HepG2 (cell line): ENCODE measurements around the gene TMEM107. TPM values are rescaled to one million over a fixed set of nuclear protein-coding genes. Genes with fewer than 3 reads are reported as not detected.

Experiments used
- ATAC-seq: fragments of 200-7000 bp; cut with Tn5 transposase; 3 replicates; pipeline ENCODE4 v1.9.1; 2020; ENCODE audit warnings: mild to moderate bottlenecking, moderate library complexity
- BruUV-seq: library from RNA; stranded (reverse); fragments of 400-500 nt; replicated peaks from 2 replicates; lab custom pipeline; 2021; lab: Mats Ljungman, UMichigan
- CTCF ChIA-PET: fragments of 300-600 bp; formaldehyde crosslinking; extraction: SDS; loops from one replicate; lab custom pipeline; 2021; ENCODE audit warnings: low total read pairs, inconsistent platforms, low intra/inter-chr PET ratio; lab: Yijun Ruan, JAX
- POLR2A ChIA-PET: fragments of 350-600 bp; sonication (Branson Sonifier 250); formaldehyde crosslinking; loops from one replicate; lab custom pipeline; 2020; ENCODE audit warnings: antibody characterized with exemption, inconsistent platforms; lab: Yijun Ruan, JAX
- DNase-seq: peaks from one replicate; pipeline ENCODE4 v3.0.0-alpha.2; 2015; ENCODE audit warnings: low spot score
- FAIRE-seq: peaks from 3 replicates; lab custom pipeline; 2011; peaks lifted over from hg19 to GRCh38; lab: Jason Lieb, UNC
- H2AFZ ChIP-seq: one replicate; pipeline ENCODE4 v1.6.1; 2011; ENCODE audit warnings: low read length, inconsistent platforms
- H3K27ac ChIP-seq: fragments of 300-600 bp; 3 replicates; pipeline ENCODE4 v1.8.0; 2011; ENCODE audit warnings: mixed run types, mild to moderate bottlenecking, mixed read lengths, low read length, inconsistent platforms; ENCODE audit not compliant: insufficient read depth; ENCODE audit errors: extremely low read length
- H3K27me3 ChIP-seq, 2 experiments: fragments of 200-600 bp in 1 of 2; 2 replicates in 1 of 2; 3 replicates in 1 of 2; pipeline versions ENCODE4 v1.6.0 to v1.8.0; 2011; ENCODE audit warnings: low read length in 2 of 2, mild to moderate bottlenecking in 2 of 2, moderate library complexity in 2 of 2, inconsistent platforms in 1 of 2; ENCODE audit not compliant: insufficient read depth in 2 of 2, control insufficient read depth in 1 of 2
- H3K36me3 ChIP-seq, 2 experiments: fragments of 200-600 bp in 1 of 2; replicated peaks in 1 of 2; 2 replicates in 1 of 2; 3 replicates in 1 of 2; pipeline versions ENCODE4 v1.5.1 to v1.8.0; 2011; ENCODE audit warnings: low read length in 2 of 2, inconsistent platforms in 1 of 2; ENCODE audit not compliant: insufficient read depth in 2 of 2, control insufficient read depth in 1 of 2
- H3K4me1 ChIP-seq: 2 replicates; pipeline ENCODE4 v1.5.1; 2012; ENCODE audit warnings: low read length, inconsistent platforms; ENCODE audit not compliant: insufficient read depth
- H3K4me2 ChIP-seq: 2 replicates; pipeline ENCODE4 v1.6.0; 2011; ENCODE audit warnings: low read depth, low read length, inconsistent platforms
- H3K4me3 ChIP-seq, 3 experiments: fragments of 200-600 bp in 1 of 3; sonication (generic), shearing (Covaris generic) in 1 of 3; replicated peaks in 1 of 3; 2 replicates each; pipeline ENCODE4 v1.5.1; 2011 to 2016; ENCODE audit warnings: low read length in 3 of 3, inconsistent platforms in 2 of 3, low read depth in 2 of 3, mild to moderate bottlenecking in 2 of 3, control low read depth in 1 of 3, mixed read lengths in 1 of 3; ENCODE audit not compliant: insufficient read depth in 1 of 3
- H3K79me2 ChIP-seq: one replicate; pipeline ENCODE4 v1.6.1; 2011; ENCODE audit warnings: low read length, inconsistent platforms; ENCODE audit not compliant: insufficient read depth
- H3K9ac ChIP-seq: 2 replicates; pipeline ENCODE4 v1.6.0; 2011; ENCODE audit warnings: mild to moderate bottlenecking, low read depth, low read length, inconsistent platforms; ENCODE audit not compliant: insufficient read depth
- H3K9me3 ChIP-seq: 2 replicates; pipeline ENCODE4 v1.5.1; 2012; ENCODE audit warnings: mild to moderate bottlenecking, low read length
- H4K20me1 ChIP-seq: 2 replicates; pipeline ENCODE4 v1.6.0; 2011; ENCODE audit warnings: inconsistent platforms, mild to moderate bottlenecking, low read length, moderate library complexity; ENCODE audit not compliant: insufficient read depth
- ELF1 ChIP-seq: sonication (generic); formaldehyde crosslinking; IDR thresholded peaks from 2 replicates; pipeline ENCODE4 v1.4.0; 2020; ENCODE audit warnings: missing genetic modification reagents
- GATAD2A ChIP-seq: IDR thresholded peaks from 2 replicates; pipeline ENCODE4 v1.6.1; 2016
- HMGXB4 ChIP-seq, 2 experiments: sonication (generic) in 1 of 2; formaldehyde crosslinking in 1 of 2; IDR thresholded peaks; 2 replicates each; pipeline versions ENCODE4 v1.4.0 to v1.6.1; 2018 to 2020; ENCODE audit warnings: missing genetic modification reagents in 2 of 2, borderline replicate concordance in 1 of 2, low read depth in 1 of 2, mild to moderate bottlenecking in 1 of 2, missing biosample characterization in 1 of 2
- PATZ1 ChIP-seq: sonication (generic); formaldehyde crosslinking; IDR thresholded peaks from 2 replicates; pipeline ENCODE4 v1.4.0; 2020; ENCODE audit warnings: missing genetic modification reagents
- PHF8 ChIP-seq: sonication (generic); formaldehyde crosslinking; IDR thresholded peaks from 2 replicates; pipeline ENCODE4 v1.5.0; 2020; ENCODE audit warnings: missing genetic modification reagents
- RBM39 ChIP-seq: fragments of 200-400 bp; formaldehyde crosslinking; IDR thresholded peaks from one replicate; pipeline ENCODE4 v1.6.1; 2018; ENCODE audit warnings: antibody characterized with exemption, mild to moderate bottlenecking, low read depth, low read length; ENCODE audit not compliant: poor library complexity, severe bottlenecking
- TSC22D2 ChIP-seq: sonication (generic); formaldehyde crosslinking; IDR thresholded peaks from 2 replicates; pipeline ENCODE4 v1.5.1; 2020; ENCODE audit warnings: missing genetic modification reagents, mild to moderate bottlenecking, borderline replicate concordance
- ZNF124 ChIP-seq: sonication (generic); formaldehyde crosslinking; IDR thresholded peaks from 2 replicates; pipeline ENCODE4 v1.4.0; 2020; ENCODE audit warnings: missing genetic modification reagents
- ZNF296 ChIP-seq: sonication (generic); formaldehyde crosslinking; conservative IDR thresholded peaks from 2 replicates; pipeline ENCODE4 v1.5.0; 2020; ENCODE audit warnings: mild to moderate bottlenecking, missing genetic modification reagents
- ZNF33B ChIP-seq: sonication (generic); formaldehyde crosslinking; IDR thresholded peaks from 2 replicates; pipeline ENCODE4 v1.5.1; 2020; ENCODE audit warnings: mild to moderate bottlenecking, missing genetic modification reagents
- ZNF788 ChIP-seq: sonication (generic); formaldehyde crosslinking; IDR thresholded peaks from 2 replicates; pipeline ENCODE4 v1.5.0; 2020; ENCODE audit warnings: mild to moderate bottlenecking, missing genetic modification reagents, borderline replicate concordance
- ZNF792 ChIP-seq: IDR thresholded peaks from 2 replicates; pipeline ENCODE4 v1.6.1; 2016
- ZNF839 ChIP-seq: sonication (generic); formaldehyde crosslinking; IDR thresholded peaks from 2 replicates; pipeline ENCODE4 v1.4.0; 2020; ENCODE audit warnings: missing genetic modification reagents, mild to moderate bottlenecking, borderline replicate concordance
- ZNF891 ChIP-seq: sonication (generic); formaldehyde crosslinking; IDR thresholded peaks from 2 replicates; pipeline ENCODE4 v1.5.0; 2020; ENCODE audit warnings: mild to moderate bottlenecking, missing genetic modification reagents
- WGBS: methylation state at CpG from one replicate; pipeline ENCODE4 v1.1.6; 2017; ENCODE audit warnings: low lambda C conversion rate; 5-methylcytosine and 5-hydroxymethylcytosine counted together
- in situ Hi-C: cut with HindIII; loops from 2 replicates; pipeline ENCODE4 v1.10.0; 2017; ENCODE audit warnings: low pct_unique_long_range_greater_than_20kb; ENCODE audit not compliant: extremely low pct_ligation_motif_present
- intact Hi-C: fragments of 100-400 bp; cut with micrococcal nuclease; formaldehyde crosslinking; loops from one replicate; pipeline ENCODE4 v1.10.0; 2022; ENCODE audit not compliant: unreplicated experiment
- polyA plus RNA-seq, 8 experiments: library from polyadenylated mRNA; depleted of rRNA in 3 of 8; stranded (reverse) in 7 of 8; unstranded in 1 of 8; fragments of >200 nt; fragmentation: Illumina TruSeq in 4 of 8; extraction: Trizol in 4 of 8; gene quantifications; 2 replicates each; pipeline versions ENCODE4 v1.2.1 to v1.2.3, GENCODE V29; 2011 to 2016; ENCODE audit warnings: low read depth in 4 of 8, missing spikeins in 1 of 8, mixed read lengths in 1 of 8; ENCODE audit not compliant: insufficient read depth in 1 of 8
- total RNA-seq, 5 experiments: library from RNA; depleted of rRNA; stranded (reverse); fragments of >200 nt; fragmentation: Illumina TruSeq; extraction: Trizol; gene quantifications; 2 replicates each; pipeline ENCODE4 v1.2.3, GENCODE V29; 2016; ENCODE audit warnings: low read depth in 1 of 5
- TF ChIP-seq, protein P1 (sequence below): IDR thresholded peaks from 2 replicates; pipeline ENCODE4 v1.6.1; 2018; ENCODE audit warnings: missing genetic modification reagents

The TMEM107 gene
- total and polyA plus RNA-seq, 2 of the 13 experiments (the other 11 are each of a cell fraction or from before 2014, with no cell fraction given): 7.2 to 15.3 TPM

- 0 out of 4 replicates have a peak, but pooled peaks of 1 of the 2 experiments have one; percentile 20 for TF ChIP-seq HMGXB4 (CRISPR knock-in tag; IDR thresholded peaks at IDR 0.05; ENCODE audit: borderline replicate concordance in 1 of 2, low read depth in 1 of 2)
These were observed 49.6 kb downstream of the TMEM107 start (continued) for GRCh38 chr17:8126491-8127066.

DNA sequence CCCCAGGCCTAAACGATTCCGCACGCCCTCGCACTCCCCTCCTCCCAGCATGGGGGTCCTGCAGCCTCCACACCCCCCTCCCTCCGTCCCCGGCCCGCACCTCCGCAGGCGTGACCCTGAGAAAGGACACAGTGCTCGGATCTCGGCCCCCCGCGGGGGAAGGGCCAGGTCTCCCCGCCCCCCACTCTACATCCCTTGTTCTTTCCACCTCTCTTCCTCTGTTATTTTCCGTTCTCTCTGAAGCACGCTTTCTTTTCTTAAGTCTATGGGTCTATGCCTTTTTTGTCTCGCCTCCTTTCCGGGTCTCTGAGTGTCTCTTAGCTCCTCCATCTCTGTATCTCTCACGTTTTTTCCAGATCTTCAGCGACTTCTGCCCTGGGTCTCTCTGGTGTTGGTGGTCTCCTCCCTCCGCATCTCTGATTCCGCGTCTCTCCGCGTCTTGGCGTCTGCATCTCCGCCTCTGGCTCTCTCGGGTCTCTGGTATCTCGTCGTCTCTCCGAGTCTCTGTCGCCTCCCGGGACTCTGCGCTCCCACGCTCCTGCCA is 50.2 kb downstream of the TMEM107 start:
- peak overlapping the region; percentile 58 to 95 (median 68) for H3K4me3 ChIP-seq
- ATAC-seq (no peak), FAIRE-seq (no peak), DNase-seq (no peak)
- peaks cover 3% of the 10 kb centered on the region; the same call in 1 of the 2 replicates for H4K20me1 ChIP-seq
- no peak overlapping the region for H3K27ac ChIP-seq
- ChIA-PET POLR2A (interaction anchor here (1.0 to 1.9 kb wide), 4 partner anchors 8 to 284 kb away, joined by 4 to 11 read pairs (median 4); partner anchors contain the start of gene ALOXE3), CTCF (no interaction called here)
- H3K79me2 ChIP-seq: no peaks in the 10 kb centered on the region
- in situ Hi-C loops: loop anchor here (10.0 kb wide), 1 partner anchor 59 kb away; no protein-coding TSS in a partner anchor
- BruUV-seq: no TSS peak
- no peaks in the 10 kb centered on the region for H3K9me3 ChIP-seq
- H3K27me3 ChIP-seq: peaks cover 5 to 43% of the 10 kb centered on the region in 2 experiments
- intact Hi-C loops: loop anchor here (2.0 kb wide), 1 partner anchor 13 kb away; no protein-coding TSS in a partner anchor
- H3K9ac ChIP-seq: peak overlapping the region; percentile 26; the same call in 1 of the 2 replicates
- WGBS: under 1% methylated on average over 35 of the region's 35 CpGs
- peak overlapping the region; percentile 71 for H2AFZ ChIP-seq
- H3K4me1 ChIP-seq: peaks cover 46% of the 10 kb centered on the region
- peak overlapping the region; percentile 100 for H3K4me2 ChIP-seq
- H3K36me3 ChIP-seq: no peaks in the 10 kb centered on the region
- TF ChIP-seq, protein P1, sequence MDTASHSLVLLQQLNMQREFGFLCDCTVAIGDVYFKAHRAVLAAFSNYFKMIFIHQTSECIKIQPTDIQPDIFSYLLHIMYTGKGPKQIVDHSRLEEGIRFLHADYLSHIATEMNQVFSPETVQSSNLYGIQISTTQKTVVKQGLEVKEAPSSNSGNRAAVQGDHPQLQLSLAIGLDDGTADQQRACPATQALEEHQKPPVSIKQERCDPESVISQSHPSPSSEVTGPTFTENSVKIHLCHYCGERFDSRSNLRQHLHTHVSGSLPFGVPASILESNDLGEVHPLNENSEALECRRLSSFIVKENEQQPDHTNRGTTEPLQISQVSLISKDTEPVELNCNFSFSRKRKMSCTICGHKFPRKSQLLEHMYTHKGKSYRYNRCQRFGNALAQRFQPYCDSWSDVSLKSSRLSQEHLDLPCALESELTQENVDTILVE: peak; percentile 10; the same call in 1 of the 2 replicates
- TF ChIP-seq TSC22D2 (CRISPR knock-in tag): 0 out of 2 replicates have a peak, but pooled peaks have one; percentile 5
- 0 out of 2 replicates have a peak, but pooled peaks have one; percentile 6 for TF ChIP-seq GATAD2A (CRISPR knock-in tag)
- TF ChIP-seq ZNF891: 0 out of 2 replicates have a peak, but pooled peaks have one; percentile 9
- TF ChIP-seq ZNF296 (CRISPR knock-in tag): 0 out of 2 replicates have a peak, but pooled peaks have one; percentile 4
- TF ChIP-seq ZNF124 (CRISPR knock-in tag): 0 out of 2 replicates have a peak, but pooled peaks have one; percentile 8
- no peak for TF ChIP-seq ELF1
- TF ChIP-seq PATZ1 (CRISPR knock-in tag): peak; percentile 33; the same call in 1 of the 2 replicates
- 0 out of 2 replicates have a peak, but pooled peaks have one; percentile 20 for TF ChIP-seq ZNF839
- TF ChIP-seq ZNF788 (CRISPR knock-in tag): 0 out of 2 replicates have a peak, but pooled peaks have one; percentile 6
- 0 out of 2 replicates have a peak, but pooled peaks have one; percentile 9 for TF ChIP-seq ZNF792 (CRISPR knock-in tag)
- 0 out of 2 replicates have a peak, but pooled peaks have one; percentile 4 for TF ChIP-seq PHF8 (CRISPR knock-in tag)
- TF ChIP-seq ZNF33B: no peak
- TF ChIP-seq RBM39: no peak
